Endometrial microvascular endothelial cells (primary cell): Measurements from ENCODE around the gene ABCG2. TPM values are rescaled to one million over a fixed set of nuclear protein-coding genes. Genes with fewer than 3 reads are reported as not detected.
"Not testable (repeated sequence)": the region's sequence is repeated elsewhere in the genome, so short reads cannot be mapped to it uniquely, and the experiment has no call there.

Experiments
- in situ Hi-C: cut with HindIII; loops from 2 replicates; pipeline ENCODE4 v1.10.0; 2017; ENCODE audit warnings: low sequenced_read_pairs, low pct_unique_long_range_greater_than_20kb; ENCODE audit errors: inconsistent ontology term
- total RNA-seq: library from RNA; depleted of rRNA; stranded (reverse); fragments of >200 nt; gene quantifications from one replicate; pipeline ENCODE4 v1.2.3, GENCODE V29; 2015; ENCODE audit errors: inconsistent ontology term

The ABCG2 gene
- total RNA-seq, 1 donor from 2014 or later: 8.9 TPM

DNA sequence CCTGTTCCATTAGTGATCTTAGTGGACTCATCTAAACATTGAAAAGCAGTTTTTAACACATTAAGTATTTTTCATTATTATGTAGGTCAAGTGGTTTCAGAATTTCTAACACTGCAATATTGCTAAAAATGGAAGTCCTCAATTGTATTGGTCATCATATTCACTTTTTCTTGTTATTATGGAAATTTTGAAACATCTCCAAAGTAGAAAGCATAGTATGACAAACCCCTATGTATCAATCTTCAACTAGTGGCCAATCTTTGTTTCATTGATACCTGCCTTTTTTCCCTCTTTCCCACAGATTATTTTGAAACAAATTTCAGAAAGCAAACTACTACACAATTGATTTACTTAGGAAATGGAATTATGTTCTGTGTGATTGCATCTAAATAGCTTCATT lies 14.5 kb upstream of the ABCG2 start:
- in situ Hi-C loops: no loop called here

DNA sequence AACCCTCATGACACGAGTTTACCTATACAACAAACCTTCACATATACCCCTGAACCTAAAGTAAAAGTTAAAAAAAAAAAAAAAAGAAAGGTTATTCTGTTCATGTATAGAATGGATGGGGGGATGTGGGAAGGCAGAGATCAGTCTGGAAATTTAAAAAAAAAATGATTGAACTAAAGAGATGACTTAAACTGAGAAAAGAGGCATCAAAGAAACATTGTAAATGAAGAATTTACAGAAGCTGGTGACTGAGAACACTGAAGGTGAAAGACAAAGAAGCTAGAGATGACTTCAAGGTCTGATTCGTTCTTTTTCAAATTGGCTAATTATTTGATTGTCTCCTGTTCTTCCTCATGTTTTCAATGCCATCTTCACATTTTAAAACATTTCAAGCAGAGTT lies 12.8 kb upstream of the ABCG2 start:
- in situ Hi-C loops: no loop called here

DNA sequence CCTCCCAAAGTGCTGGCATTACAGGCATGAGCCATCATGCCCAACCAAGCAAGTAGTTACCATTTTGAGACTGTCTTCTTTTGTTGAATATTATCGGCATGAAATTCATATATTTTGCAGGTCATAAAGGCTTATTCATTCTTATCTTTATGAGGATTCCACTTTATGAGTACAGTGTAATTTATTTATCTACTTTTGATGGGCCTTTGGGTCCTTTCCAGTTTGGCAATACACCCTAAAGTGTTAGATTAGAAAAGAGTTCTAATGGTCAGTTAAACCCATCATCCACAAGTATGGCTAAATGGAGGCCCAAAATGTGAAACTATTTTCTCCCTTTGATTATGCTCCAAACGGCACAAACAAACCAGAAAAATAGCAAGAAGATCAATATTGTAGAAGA lies 10.9 kb upstream of the ABCG2 start:
- in situ Hi-C loops: no loop called here

DNA sequence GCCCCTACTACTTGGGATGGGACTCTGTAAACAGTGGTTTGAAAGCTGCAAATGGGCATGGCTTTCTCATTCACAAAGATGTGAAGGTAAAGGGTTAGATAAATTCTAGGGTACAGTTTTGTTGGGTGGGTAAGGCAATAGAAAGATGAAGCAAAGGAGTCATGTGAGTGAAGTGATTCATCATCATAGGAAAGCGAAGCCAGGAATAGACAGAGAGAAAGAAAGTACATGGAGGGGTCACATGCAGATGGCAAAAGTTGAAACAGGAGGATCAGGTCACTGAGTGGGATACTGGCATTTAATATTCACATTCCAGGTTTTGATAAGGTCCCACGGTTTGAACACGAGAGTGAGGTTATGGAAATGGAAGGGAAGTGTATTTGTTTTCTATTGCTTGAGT lies 8.2 kb upstream of the ABCG2 start:
- in situ Hi-C loops: no loop called here

DNA sequence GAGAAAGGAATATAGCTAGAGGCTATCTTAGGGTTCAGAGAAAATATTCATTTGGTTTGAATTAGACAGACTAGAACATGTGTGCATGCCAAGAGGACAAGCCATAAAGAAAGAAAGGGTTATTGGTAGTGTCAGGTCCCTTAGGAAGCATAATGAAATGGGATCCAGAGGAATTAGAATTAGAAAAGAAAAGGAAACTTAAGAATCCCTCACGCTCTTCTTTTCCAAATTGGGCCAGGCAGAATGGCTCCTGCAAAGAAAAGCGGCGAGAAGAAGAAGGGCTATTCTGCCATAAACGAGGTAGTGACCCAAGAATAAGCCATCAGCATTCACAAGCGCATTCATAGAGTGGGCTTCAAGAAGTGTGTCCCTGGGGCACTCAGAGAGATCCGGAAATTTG lies 4.9 kb upstream of the ABCG2 start:
- in situ Hi-C loops: no loop called here

DNA sequence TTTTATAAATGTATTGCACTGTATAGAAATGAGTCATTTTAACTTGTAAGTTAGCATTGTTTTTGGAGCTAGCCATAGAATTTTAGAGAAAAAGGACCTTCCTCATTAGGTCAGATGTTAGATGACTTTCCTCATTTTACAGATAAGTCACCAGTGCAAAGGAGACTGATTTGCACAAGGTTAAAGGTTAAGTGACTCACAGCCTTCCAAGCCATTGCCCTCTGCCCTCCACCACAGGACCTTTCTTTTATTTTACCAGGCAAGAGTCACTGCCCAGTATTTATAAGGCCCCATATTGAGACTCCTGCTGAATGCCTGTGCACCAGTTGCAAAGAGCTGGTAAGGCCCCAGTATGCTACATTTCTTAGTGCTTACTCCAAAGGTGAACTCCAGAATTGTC lies 4.2 kb upstream of the ABCG2 start:
- in situ Hi-C loops: no loop called here

DNA sequence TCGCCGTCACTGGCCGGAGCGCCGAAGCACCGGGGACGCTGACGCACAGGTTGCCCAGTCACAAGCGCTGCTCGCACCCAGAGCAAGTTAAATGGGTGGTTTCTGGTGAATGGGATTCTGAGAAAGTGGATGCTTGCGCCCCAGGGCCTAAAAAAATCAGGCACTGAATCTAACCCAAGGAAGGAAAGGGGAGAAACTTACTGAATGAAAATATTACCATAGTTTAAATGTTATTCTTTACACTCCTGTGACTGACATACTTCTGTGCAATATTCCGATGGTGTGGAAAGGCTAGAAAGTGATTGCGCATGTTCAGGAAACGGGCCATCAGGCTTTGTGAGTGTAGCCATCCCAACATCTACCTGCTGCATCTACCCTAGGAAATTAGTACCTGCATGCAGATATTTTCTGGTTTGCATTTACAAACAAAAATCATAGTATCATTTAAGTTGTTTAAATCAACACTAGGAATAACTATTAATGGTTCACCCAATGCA lies 838 bp upstream of the ABCG2 start:
- in situ Hi-C loops: no loop called here

DNA sequence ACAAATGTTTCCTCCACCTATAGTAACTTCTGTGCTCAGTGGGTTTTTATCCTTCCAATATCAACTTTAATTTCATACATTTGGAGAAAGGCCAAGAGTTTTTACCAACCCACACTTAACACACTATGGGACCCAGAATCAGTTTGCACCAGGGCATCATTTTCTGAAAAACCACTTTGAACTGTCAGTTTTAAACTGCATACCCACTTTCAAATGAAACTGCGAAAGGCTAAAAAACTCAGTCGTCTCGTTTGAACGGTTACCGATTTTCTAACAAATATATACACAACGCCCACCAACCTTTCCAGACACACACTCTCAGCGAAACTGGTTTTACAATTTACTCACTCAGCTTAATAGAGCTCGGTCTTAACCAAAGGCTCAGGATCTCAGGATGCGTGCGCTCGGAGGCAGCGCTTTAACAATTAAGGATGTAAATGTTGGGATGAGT lies 376 bp downstream of the ABCG2 start:
- in situ Hi-C loops: no loop called here

DNA sequence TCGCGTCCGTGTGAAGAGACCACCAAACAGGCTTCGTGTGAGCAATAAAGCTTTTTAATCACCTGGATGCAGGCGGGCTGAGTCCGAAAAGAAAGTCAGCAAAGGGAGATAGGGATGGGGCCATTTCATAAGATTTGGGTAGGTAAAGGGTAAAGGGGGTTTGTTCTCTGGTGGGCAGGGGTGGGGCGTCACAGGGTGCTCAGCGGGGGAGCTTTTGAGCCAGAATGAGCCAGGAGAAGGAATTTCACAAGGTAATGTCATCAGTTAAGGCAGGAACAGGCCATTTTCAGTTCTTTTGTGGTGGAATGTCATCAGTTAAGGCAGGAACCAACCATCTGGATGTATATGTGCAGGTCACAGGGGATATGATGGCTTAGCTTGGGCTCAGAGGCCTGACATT lies 6.1 kb downstream of the ABCG2 start:
- in situ Hi-C loops: not testable (repeated sequence)

DNA sequence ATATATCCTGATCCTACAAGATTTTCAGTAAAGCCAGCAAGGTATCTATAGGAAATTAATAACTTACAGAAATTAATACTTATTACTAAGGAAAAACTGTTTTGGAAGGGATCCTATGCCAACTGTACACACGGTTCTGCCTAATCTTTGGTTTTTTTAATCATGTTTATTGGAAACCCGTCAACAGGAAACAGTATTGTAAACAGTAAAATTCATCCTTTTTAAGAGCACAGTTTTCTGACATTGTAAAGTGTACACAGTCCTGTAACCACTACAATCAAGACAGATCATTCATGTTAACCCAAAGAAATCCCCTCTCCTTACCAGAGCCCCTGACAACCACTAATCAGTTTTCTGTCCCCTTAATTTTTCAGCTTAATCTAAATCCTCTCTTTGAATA lies 9.9 kb downstream of the ABCG2 start:
- in situ Hi-C loops: no loop called here

DNA sequence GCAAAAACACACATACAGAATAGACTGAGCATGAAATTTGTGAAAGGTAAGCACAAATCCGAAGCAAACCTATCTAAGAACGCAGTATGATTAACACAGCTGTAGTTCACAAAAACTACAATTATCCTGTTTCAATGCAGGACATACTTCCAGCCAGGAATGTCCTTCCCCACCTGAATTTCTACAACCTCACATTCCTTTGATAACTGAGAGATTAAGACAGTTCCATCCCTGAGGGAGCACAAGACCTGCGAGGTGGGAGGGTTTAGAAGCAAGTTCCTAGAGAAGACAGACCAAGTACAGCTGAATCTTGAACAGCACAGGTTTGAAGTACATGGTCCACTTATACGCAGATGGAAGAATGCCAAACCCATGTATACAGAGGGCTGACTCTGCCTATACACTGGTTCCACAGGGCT lies 10.6 kb downstream of the ABCG2 start:
- in situ Hi-C loops: no loop called here

DNA sequence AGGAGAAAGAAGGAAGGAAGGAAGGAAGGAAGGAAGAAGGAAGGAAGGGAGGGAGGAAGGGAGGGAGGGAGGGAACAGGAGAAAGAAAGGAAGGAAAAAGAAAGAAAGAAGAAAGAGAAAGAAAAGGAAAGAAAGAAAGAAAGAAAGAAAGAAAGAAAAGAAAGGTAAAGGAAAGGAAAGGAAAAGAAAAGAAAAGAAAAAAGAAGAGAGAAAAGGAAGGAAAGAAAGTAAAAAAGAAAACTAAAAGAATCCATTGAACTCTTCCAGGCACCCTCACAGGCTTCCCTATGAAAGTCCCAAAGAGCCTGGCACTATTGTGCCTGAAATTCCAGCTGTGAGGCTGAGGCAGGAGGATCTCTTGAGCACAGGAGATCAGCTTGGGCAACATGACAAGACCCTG lies 11.5 kb downstream of the ABCG2 start:
- in situ Hi-C loops: no loop called here

DNA sequence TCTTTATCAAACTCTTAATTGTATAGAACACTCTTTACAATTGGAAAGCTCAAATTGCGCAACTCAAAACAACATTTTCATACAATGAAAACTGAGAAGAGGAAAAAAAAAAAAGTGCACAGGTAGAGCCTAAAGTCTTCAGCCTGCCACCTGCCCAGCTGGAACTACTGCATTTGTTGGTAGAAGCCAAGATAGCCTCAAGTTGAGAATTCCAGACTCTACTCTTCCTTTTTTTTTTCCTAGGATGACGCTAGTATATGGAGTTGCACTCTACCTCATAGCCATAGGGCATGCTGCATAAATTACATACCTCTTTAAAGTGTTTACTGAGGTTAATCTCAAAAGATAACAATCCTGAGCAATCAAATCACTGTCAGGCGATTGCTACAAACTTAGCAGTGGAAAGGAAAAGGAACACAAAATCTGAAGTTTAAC lies 13.6 kb downstream of the ABCG2 start:
- in situ Hi-C loops: no loop called here

DNA sequence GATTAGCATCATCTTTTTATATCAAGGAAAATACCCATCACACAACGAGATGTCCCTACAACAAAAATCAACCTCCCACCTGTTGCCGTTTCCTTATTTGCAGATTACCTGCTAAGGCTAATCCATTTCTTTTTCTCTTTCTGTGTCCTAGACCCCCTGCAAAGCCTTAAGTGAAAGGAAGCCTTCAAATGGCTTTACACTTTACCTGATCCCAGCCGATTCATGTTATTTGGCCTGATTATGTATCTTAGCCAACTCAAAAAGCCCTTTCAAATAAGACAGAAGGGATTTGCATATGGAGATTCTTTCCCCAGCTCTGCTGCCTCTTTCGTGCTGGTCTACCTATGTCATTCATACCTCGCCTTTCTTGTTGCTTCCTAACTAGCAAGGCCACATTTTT lies 14.4 kb downstream of the ABCG2 start:
- in situ Hi-C loops: no loop called here

DNA sequence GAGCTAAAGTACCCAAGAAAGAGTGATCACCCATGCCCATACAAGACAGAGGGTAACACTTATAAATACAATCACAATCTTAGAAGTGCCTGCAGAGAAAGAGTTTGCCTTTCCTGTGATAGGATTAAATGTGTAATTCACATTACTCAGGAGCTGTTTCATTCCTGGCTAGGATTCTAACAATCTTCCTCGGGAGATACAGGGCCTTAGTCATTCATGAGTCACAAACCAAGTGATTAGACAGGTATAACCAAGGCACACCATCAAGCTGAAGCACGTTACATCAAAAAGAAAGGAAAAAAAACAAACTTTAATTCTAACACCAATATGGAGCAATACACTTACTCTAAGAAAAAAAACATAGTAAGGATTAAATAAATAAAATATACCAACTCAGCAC lies 14.9 kb downstream of the ABCG2 start:
- in situ Hi-C loops: no loop called here

DNA sequence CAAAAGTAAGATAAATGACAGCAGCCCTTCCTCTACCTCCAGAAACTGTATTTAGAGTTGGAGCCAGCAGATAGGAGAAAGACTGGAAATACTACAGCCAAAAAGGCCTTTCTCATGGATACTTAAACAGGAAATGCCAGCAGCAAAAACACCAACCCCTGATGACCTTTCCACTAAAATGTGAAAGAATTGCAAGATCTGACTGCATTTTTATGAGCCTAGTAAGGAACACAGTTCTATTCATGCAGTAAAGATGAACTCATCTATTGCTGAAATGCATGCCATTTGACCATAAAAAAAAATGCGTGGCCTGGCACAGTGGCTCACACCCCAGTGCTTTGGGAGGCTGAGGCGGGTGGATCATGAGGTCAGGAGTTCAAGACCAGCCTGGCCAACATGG lies 19.9 kb downstream of the ABCG2 start:
- in situ Hi-C loops: no loop called here

DNA sequence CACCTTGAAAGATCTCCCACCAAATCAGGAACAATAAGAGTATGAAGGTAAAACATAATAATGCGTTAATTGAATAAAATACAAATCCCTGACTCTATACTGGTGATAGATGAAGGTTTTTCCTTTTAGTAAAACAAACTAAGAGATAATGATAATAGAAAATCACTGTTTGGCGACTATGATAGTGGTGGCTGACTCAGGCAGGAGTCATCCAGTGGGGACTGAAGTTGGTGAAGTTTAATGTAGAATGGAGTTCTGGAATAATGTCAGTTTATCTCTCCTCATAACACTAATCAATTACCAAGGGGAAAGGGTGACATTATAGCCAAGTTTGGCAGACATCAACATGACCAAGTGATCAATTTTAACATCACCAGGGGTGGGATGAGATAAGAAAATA lies 21.3 kb downstream of the ABCG2 start:
- in situ Hi-C loops: no loop called here

DNA sequence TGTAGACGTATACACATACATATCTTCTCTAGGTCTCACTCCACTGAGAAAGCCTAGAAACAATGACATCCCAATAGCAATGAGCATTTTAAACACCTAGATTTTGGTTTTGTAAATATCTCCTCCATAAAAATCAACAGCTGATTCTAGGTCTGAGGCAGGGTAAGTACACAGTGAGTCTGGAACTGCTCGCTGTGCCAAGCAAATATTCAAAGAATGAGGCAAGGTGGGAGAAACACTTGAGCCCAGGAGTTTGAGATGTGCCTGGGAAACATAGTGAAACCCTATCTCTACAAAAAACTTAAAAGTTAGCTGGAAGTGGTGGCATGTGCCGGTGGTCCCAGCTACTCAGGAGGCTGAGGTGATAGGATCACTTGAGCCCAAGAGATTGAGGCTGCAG lies 22.2 kb downstream of the ABCG2 start:
- in situ Hi-C loops: no loop called here

DNA sequence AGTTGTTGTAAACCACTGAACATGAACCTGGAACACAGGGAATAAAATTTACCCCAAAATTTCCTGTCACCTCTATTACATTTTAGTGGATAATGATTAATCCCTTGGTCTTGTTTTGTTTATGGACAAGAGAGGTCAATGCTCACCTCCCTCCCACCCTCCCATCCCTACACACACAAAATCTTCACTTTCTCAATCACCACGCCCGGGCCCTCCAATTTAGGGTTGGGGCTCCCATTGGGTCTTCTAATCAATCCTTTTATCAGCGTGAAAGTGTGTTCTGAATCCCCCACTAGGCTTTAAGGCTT lies 23.1 kb downstream of the ABCG2 start:
- in situ Hi-C loops: no loop called here

DNA sequence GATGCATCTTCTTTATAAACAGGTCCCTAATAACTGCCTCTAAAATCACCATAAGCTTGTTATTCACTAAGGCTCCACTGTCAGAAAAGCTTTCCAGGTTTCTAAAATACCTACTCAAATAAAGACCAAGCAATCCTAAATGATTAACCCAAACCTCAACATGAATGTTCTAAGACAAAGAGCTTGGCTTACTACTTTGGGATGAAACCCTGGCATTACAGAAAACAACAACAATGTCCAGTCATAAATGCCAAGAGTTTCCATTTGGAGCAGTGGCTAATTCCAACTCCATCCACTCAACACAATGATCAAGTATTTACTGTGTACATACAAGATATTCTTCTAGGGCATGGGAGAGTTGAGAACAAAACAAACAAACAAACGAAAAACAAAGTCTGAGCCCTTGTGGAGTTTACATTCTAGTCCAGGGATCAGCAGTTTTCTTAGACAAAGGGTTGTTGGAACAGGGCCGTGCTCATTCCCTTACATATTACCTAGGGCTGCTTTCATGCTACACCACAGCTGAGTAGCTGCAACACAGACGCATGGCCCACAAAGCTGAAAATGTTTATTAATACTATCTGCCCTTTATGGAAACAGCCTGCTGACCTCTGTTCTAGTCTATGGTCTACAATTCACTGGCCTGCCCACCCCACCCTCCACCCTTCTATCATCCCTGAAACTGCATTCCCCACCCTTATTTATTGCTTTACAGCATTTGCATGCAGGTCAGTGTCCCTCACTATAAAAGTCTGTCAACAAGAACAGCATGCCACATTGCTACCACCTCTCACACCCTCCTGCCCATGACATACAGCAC lies 23.7 kb downstream of the ABCG2 start:
- in situ Hi-C loops: no loop called here

DNA sequence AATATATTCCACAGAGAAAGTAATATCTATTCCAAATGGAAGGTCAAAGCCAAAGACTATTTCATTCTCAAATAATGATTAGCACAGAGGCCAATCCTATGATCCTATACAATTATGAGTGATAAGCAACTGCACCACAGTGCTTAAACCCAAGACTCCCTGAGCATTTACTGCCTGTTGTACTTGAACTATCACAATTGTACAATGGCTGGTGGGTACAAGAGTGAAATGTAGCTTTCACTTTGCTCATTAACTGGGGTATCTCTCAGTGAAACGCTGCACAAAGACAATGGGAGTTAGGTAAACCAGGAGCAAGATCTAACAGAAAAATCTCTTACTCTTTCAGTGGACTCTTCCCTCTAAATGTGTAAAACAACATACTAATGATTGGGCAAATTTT lies 24.3 kb downstream of the ABCG2 start:
- in situ Hi-C loops: no loop called here
